Panc1 (cell line): ENCODE data around the gene CXCL16. TPM values are rescaled to one million over a fixed set of nuclear protein-coding genes. Genes with fewer than 3 reads are reported as not detected.

Experiments used
- ATAC-seq: fragments of 200-7000 bp; cut with Tn5 transposase; 2 replicates; pipeline ENCODE4 v1.9.1; 2020; ENCODE audit warnings: mild to moderate bottlenecking, moderate library complexity
- BruUV-seq: library from RNA; stranded (reverse); fragments of 400-500 nt; replicated peaks from 2 replicates; lab custom pipeline; 2021; lab: Mats Ljungman, UMichigan
- CTCF ChIA-PET: fragments of 300-600 bp; sonication (Branson Sonifier 250); formaldehyde crosslinking; loops from one replicate; lab custom pipeline; 2022; ENCODE audit warnings: antibody characterized with exemption; lab: Charles Lee
- POLR2A ChIA-PET: fragments of 300-600 bp; sonication (Branson Sonifier 250); formaldehyde crosslinking; loops from one replicate; lab custom pipeline; 2022; ENCODE audit warnings: antibody characterized with exemption; lab: Charles Lee
- DNase-seq: peaks from one replicate; pipeline ENCODE4 v3.0.0-alpha.2; 2010; ENCODE audit warnings: low read depth, low spot score
- H3K27ac ChIP-seq: 2 replicates; pipeline ENCODE4 v1.5.1; 2011; ENCODE audit warnings: mild to moderate bottlenecking, low read length, inconsistent platforms
- H3K27me3 ChIP-seq: fragments of 200-500 bp; sonication (Bioruptor generic); 2 replicates; pipeline ENCODE4 v1.6.0; 2014; ENCODE audit warnings: low read length, inconsistent platforms; ENCODE audit not compliant: control insufficient read depth, insufficient read depth
- H3K36me3 ChIP-seq: fragments of 200-500 bp; sonication (Bioruptor generic); 2 replicates; pipeline ENCODE4 v1.5.1; 2014; ENCODE audit warnings: inconsistent platforms, mild to moderate bottlenecking, low read length, moderate library complexity; ENCODE audit not compliant: control insufficient read depth, insufficient read depth
- H3K4me1 ChIP-seq: 2 replicates; pipeline ENCODE4 v1.5.1; 2011; ENCODE audit warnings: inconsistent platforms, mild to moderate bottlenecking, low read length, moderate library complexity; ENCODE audit not compliant: control insufficient read depth, insufficient read depth
- H3K4me3 ChIP-seq, 2 experiments: 2 replicates each; pipeline ENCODE4 v1.5.1; 2011 to 2012; ENCODE audit warnings: low read depth in 2 of 2, low read length in 2 of 2, mild to moderate bottlenecking in 2 of 2, inconsistent platforms in 1 of 2, moderate library complexity in 1 of 2
- H3K9me3 ChIP-seq: fragments of 200-500 bp; sonication (Bioruptor generic); 2 replicates; pipeline ENCODE4 v1.5.1; 2014; ENCODE audit warnings: low read depth, mild to moderate bottlenecking, inconsistent platforms, low read length, moderate library complexity; ENCODE audit not compliant: control insufficient read depth, insufficient read depth
- POLR2AphosphoS5 ChIP-seq: IDR thresholded peaks from 2 replicates; pipeline ENCODE4 v1.6.1; 2012; ENCODE audit warnings: mild to moderate bottlenecking, low read depth, low read length, moderate library complexity
- SIN3A ChIP-seq: IDR thresholded peaks from 2 replicates; pipeline ENCODE4 v1.6.1; 2012; ENCODE audit warnings: low read depth, mild to moderate bottlenecking, low read length, moderate library complexity, borderline replicate concordance; ENCODE audit not compliant: insufficient read depth
- TCF7L2 ChIP-seq: IDR thresholded peaks from 2 replicates; pipeline ENCODE4 v1.6.1; 2011; ENCODE audit warnings: mild to moderate bottlenecking, low read depth, low read length, inconsistent platforms
- in situ Hi-C: cut with HindIII; loops from 2 replicates; pipeline ENCODE4 v1.10.0; 2016; ENCODE audit warnings: low sequenced_read_pairs, low pct_unique_long_range_greater_than_20kb
- intact Hi-C: fragments of 100-400 bp; cut with micrococcal nuclease; formaldehyde crosslinking; loops from one replicate; pipeline ENCODE4 v1.10.0; 2022; ENCODE audit not compliant: unreplicated experiment
- total RNA-seq: library from RNA; stranded (reverse); gene quantifications from one replicate; pipeline ENCODE4 v1.2.1, GENCODE V29; 2021; ENCODE audit not compliant: unreplicated experiment
- TF ChIP-seq, protein P1 (sequence below), 2 experiments: IDR thresholded peaks; 2 replicates each; pipeline ENCODE4 v1.6.1; 2011 to 2012; ENCODE audit warnings: low read depth in 2 of 2, control low read depth in 1 of 2, low read length in 1 of 2, mild to moderate bottlenecking in 1 of 2, moderate library complexity in 1 of 2; ENCODE audit not compliant: insufficient read depth in 1 of 2
- TF ChIP-seq, protein P2 (sequence below): fragments of 450-650 bp; IDR thresholded peaks from 2 replicates; pipeline ENCODE4 v1.5.1; 2017; ENCODE audit warnings: mild to moderate bottlenecking

Gene CXCL16
- total RNA-seq, 1 experiment from 2014 or later, result 5.3 TPM

DNA sequence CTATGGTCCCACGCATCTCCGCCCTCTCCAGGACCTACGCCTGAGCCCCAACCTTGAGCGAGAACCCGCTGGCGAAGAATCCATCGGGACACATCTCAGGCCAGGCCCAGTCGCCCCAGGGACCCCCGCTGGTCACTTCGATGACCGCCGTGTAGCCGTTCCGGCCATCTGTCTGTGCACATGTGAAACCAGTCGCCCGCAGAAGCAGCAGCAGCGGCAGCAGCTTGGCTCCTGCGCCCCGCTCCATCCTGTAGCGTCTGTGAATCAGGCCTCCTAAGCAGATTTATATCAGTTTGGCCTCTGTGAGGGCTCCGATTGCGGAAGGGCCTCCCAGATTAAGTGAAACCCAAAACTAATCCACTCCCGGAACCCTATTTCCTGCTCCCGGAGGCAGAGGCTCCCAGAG lies 46.4 kb upstream of the CXCL16 start, which contains the start of gene VMO1:
VMO1 (minus strand) TSS at position 259 of the 406 bp plus-strand sequence; CDS start at position 247, 12 bp downstream.
- Histone ChIP-seq H3K27ac (no peak within 1 kb of the TSS), H3K36me3 (no peaks in the 10 kb centered on the region; the same call in 1 of the 2 replicates), H3K4me1 (peaks cover 6% of the 10 kb centered on the region), H3K9me3 (no peaks in the 10 kb centered on the region), H3K4me3 (peak within 1 kb of the TSS; percentile 16 to 38; a peak in 2 of 4 replicates), H3K27me3 (no peaks in the 10 kb centered on the region)
- DNase-seq (no peak), ATAC-seq (no peak)
- ChIA-PET POLR2A (no interaction called here), CTCF (interaction anchor here (0.6 kb wide), 1 partner anchor 72 kb away, joined by 7 read pairs; no protein-coding TSS in a partner anchor)
- in situ Hi-C loops, result no loop called here
- BruUV-seq, result no TSS peak
- no peak for TF ChIP-seq SIN3A
- TF ChIP-seq, protein P1, sequence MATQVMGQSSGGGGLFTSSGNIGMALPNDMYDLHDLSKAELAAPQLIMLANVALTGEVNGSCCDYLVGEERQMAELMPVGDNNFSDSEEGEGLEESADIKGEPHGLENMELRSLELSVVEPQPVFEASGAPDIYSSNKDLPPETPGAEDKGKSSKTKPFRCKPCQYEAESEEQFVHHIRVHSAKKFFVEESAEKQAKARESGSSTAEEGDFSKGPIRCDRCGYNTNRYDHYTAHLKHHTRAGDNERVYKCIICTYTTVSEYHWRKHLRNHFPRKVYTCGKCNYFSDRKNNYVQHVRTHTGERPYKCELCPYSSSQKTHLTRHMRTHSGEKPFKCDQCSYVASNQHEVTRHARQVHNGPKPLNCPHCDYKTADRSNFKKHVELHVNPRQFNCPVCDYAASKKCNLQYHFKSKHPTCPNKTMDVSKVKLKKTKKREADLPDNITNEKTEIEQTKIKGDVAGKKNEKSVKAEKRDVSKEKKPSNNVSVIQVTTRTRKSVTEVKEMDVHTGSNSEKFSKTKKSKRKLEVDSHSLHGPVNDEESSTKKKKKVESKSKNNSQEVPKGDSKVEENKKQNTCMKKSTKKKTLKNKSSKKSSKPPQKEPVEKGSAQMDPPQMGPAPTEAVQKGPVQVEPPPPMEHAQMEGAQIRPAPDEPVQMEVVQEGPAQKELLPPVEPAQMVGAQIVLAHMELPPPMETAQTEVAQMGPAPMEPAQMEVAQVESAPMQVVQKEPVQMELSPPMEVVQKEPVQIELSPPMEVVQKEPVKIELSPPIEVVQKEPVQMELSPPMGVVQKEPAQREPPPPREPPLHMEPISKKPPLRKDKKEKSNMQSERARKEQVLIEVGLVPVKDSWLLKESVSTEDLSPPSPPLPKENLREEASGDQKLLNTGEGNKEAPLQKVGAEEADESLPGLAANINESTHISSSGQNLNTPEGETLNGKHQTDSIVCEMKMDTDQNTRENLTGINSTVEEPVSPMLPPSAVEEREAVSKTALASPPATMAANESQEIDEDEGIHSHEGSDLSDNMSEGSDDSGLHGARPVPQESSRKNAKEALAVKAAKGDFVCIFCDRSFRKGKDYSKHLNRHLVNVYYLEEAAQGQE (IDR thresholded peaks at IDR 0.05; ENCODE audit: insufficient read depth in 1 of 2, low read depth in 2 of 2, low read length in 1 of 2), result no peak
- no peak for TF ChIP-seq TCF7L2
- no peak for TF ChIP-seq POLR2AphosphoS5
- TF ChIP-seq, protein P2, sequence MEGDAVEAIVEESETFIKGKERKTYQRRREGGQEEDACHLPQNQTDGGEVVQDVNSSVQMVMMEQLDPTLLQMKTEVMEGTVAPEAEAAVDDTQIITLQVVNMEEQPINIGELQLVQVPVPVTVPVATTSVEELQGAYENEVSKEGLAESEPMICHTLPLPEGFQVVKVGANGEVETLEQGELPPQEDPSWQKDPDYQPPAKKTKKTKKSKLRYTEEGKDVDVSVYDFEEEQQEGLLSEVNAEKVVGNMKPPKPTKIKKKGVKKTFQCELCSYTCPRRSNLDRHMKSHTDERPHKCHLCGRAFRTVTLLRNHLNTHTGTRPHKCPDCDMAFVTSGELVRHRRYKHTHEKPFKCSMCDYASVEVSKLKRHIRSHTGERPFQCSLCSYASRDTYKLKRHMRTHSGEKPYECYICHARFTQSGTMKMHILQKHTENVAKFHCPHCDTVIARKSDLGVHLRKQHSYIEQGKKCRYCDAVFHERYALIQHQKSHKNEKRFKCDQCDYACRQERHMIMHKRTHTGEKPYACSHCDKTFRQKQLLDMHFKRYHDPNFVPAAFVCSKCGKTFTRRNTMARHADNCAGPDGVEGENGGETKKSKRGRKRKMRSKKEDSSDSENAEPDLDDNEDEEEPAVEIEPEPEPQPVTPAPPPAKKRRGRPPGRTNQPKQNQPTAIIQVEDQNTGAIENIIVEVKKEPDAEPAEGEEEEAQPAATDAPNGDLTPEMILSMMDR, result no peak
- intact Hi-C loops, result loop anchor here (5.0 kb wide), 1 partner anchor 96 kb away; no protein-coding TSS in a partner anchor

DNA sequence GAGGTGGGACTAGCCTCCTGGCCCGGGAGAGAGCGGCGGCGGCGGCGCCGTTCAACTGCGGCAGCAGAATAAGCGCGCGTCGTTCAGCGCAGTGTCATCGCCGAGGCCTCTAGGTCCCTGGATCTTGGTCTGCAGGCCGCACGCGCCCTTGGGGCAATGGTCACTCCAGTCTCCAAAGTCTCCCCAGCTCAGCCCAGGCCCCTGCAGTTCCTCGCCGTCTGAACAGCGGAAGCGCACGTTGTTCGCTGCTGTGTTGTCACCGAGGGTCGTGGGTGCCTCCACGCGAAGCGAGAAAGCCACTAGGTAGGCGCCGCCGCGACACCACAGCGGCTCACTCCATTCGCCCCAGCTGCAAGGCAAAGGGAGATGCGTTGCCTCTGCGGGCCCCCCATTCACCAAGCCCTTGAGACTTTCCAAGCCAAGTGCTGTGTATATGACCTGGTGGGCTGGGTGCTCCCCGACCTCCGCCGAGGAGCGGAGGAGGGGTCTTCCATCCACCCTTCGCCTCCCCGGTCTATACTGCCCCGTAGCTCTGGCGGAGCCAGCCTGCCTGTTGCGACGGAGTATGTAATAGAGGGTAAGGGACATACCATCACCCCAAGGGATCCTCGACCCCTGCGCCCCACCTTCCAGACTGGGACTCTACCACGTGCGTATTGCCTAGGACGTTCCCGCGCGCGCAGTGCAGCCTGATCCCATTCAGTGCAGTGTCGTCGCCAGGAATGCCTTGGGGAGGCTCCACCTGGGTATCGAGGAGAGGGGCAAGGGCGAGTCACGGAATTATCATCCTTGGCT lies 45.8 kb upstream of the CXCL16 start:
- no peak overlapping the region for H3K27ac ChIP-seq
- ATAC-seq (no peak), DNase-seq (no peak)
- CTCF ChIA-PET, result interaction anchor here (0.5 kb wide), 1 partner anchor 40 kb away, joined by 11 read pairs; no protein-coding TSS in a partner anchor
- H3K36me3 ChIP-seq, result no peaks in the 10 kb centered on the region; the same call in 1 of the 2 replicates
- POLR2A ChIA-PET, result no interaction called here
- no peaks in the 10 kb centered on the region for H3K9me3 ChIP-seq
- TF ChIP-seq SIN3A (no peak), POLR2AphosphoS5 (no peak), TCF7L2 (no peak)
- TF ChIP-seq, protein P1 (IDR thresholded peaks at IDR 0.05; ENCODE audit: insufficient read depth in 1 of 2, low read depth in 2 of 2, low read length in 1 of 2), result no peak
- TF ChIP-seq, protein P2, result no peak
- peaks cover 6% of the 10 kb centered on the region for H3K4me1 ChIP-seq
- in situ Hi-C loops (no loop called here), intact Hi-C loops (loop anchor here (5.0 kb wide), 1 partner anchor 97 kb away; no protein-coding TSS in a partner anchor)
- no TSS peak for BruUV-seq
- H3K4me3 ChIP-seq, result no peak overlapping the region
- H3K27me3 ChIP-seq, result no peaks in the 10 kb centered on the region
